Airway epithelial cell (primary cell): ENCODE results near the gene NPIPB8. TPM values are rescaled to one million over a fixed set of nuclear protein-coding genes. Genes with fewer than 3 reads are reported as not detected.

Source experiments
- total RNA-seq: library from RNA; depleted of rRNA; stranded (reverse); fragments of >200 nt; gene quantifications from 2 replicates; pipeline ENCODE4 v1.2.3, GENCODE V29; 2015

The NPIPB8 gene
- total RNA-seq = not detected in 2 replicates

DNA sequence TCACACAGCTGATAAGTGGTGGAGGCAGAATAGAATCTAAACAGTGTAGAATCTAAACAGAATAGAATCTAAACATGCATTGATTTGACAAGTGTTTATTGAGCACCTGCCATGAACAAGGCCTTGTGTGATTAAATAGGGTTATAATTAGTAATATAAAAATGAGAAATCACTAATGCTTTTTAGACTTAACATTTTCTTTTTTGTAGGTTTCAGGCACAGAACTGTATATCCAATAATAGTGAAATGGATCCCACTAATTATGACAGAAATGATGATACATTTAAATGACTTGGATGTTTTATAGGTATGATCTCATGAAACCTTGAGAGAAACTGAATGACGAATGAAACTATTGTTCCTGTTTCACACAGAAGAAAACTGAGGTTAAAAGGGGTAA, at the start of gene NPIPB8:
NPIPB8 (plus strand) TSS at position 301 of the 400 bp plus-strand sequence. CDS start 296 bp downstream, outside the sequence.

GRCh38 chr16:28596840-28597691, 40.8 kb upstream of the NPIPB8 start, which contains the start of gene SULT1A2:
Gene SULT1A2 (minus strand): TSS chr16:28597050. CDS start chr16:28595930, 1,120 bp downstream.

DNA sequence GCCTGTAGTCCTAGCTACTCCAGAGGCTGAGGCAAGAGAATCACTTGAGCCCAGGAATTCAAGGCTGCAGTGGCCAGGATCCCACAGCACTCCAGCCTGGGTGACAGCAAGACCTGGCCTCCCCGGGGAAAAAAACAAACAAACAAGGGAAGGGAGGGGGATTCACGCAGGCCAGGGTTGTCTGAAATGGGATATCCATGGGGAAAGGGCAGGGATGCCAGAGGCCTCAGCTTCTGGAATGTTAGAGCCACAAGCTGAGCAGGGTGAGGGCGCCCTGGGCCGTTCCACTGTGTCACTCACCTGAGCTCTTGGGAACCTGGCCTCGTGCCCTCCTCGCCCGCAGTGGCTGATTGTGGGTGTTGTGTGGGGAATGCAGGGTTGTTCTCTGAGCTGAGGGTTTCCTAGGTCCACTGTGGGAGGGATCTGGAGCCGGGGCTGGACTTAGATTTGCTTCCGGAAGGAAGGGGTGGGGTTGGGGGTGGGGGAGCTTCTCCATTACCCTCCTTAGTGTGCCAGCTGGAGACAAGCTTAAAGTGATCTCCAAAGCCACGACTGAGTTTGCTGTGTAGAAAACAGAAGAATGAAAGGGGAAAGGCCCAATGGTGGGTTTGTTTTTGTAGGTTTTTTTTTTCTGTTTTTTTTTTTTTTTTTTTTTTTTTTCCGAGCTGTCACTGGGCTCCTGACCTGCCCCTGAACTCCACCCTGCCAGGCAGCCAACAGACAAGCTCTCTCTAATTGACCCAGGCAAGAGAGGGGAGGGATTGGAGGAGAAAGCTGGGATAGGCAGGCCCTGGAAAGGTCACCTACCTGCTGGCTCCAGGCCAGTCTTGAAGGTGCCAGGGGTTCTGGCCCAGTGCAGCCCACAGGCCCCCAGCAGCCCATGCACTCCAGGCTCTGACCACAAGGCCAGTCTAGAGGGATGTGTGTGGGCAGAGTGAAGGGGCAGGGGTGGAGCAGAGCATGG, 28.0 kb upstream of the NPIPB8 start, which contains the start of gene SULT1A1:
SULT1A1 (minus strand) TSS at position 414 of the 964 bp plus-strand sequence. CDS start 1,189 bp downstream, outside the sequence.

Other genes starting within 250 kb of the NPIPB8 start
- 199 and 216 TPM in 2 replicates for gene EIF3CL, start 234.2 kb upstream of the NPIPB8 start, total RNA-seq
- gene NPIPB7, start 165.7 kb upstream of the NPIPB8 start, total RNA-seq = not detected in 2 replicates
- gene CLN3, start 146.0 kb upstream of the NPIPB8 start, total RNA-seq = 8.4 and 12.0 TPM in 2 replicates
- gene APOBR, start 143.4 kb upstream of the NPIPB8 start, total RNA-seq = not detected in 2 replicates
- gene IL27, start 131.2 kb upstream of the NPIPB8 start, total RNA-seq = not detected in 2 replicates
- gene NUPR1, start 99.1 kb upstream of the NPIPB8 start, total RNA-seq = 8.3 and 8.9 TPM in 2 replicates
- gene SGF29, start 84.1 kb upstream of the NPIPB8 start, total RNA-seq = 17.9 and 19.5 TPM in 2 replicates
- 0.42 and 0.88 TPM in 2 replicates for gene SULT1A2, start 41.0 kb upstream of the NPIPB8 start, total RNA-seq
- 6.8 and 12.6 TPM in 2 replicates for gene SULT1A1, start 28.0 kb upstream of the NPIPB8 start, total RNA-seq
- gene EIF3C, start 73.4 kb downstream of the NPIPB8 start, total RNA-seq = 281 and 312 TPM in 2 replicates
- 0.51 TPM in 1 of 2 replicates, not detected in the other for gene NPIPB9, start 113.7 kb downstream of the NPIPB8 start, total RNA-seq
- gene ATXN2L, start 184.9 kb downstream of the NPIPB8 start, total RNA-seq = 69.4 and 76.5 TPM in 2 replicates
- 198 and 234 TPM in 2 replicates for gene TUFM, start 208.3 kb downstream of the NPIPB8 start, total RNA-seq
- gene SH2B1, start 225.8 kb downstream of the NPIPB8 start, total RNA-seq = 19.7 and 22.8 TPM in 2 replicates
- gene ATP2A1, start 240.4 kb downstream of the NPIPB8 start, total RNA-seq = 0.14 TPM in 1 of 2 replicates, not detected in the other